A549 (cell line): Measurements from ENCODE around the gene CADPS2. TPM values are rescaled to one million over a fixed set of nuclear protein-coding genes. Genes with fewer than 3 reads are reported as not detected.

Source experiments
- ATAC-seq, 2 experiments: fragments of 200-7000 bp in 1 of 2; fragments of >200 bp in 1 of 2; cut with Nextera tagmentation in 1 of 2; cut with Tn5 transposase in 1 of 2; 3 replicates each; pipeline versions ENCODE4 v1.8.0 to v1.9.1; 2018 to 2020; ENCODE audit warnings: mild to moderate bottlenecking in 1 of 2, moderate library complexity in 1 of 2
- CTCF ChIA-PET: fragments of 300-600 bp; sonication (Branson Sonifier 250); formaldehyde crosslinking; extraction: SDS; loops from one replicate; lab custom pipeline; 2021; ENCODE audit warnings: antibody characterized with exemption, inconsistent platforms; lab: Yijun Ruan, JAX
- POLR2A ChIA-PET: fragments of 350-600 bp; formaldehyde crosslinking; extraction: SDS; loops from one replicate; lab custom pipeline; 2021; ENCODE audit warnings: antibody characterized with exemption, inconsistent platforms; lab: Yijun Ruan, JAX
- DNase-seq, 2 experiments: peaks; one replicate each; pipeline versions ENCODE4 v3.0.0 to v3.0.0-alpha.2; 2011 to 2016; ENCODE audit warnings: low read depth in 1 of 2, low spot score in 1 of 2
- FAIRE-seq: peaks from 2 replicates; lab custom pipeline; 2011; peaks lifted over from hg19 to GRCh38; lab: Jason Lieb, UNC
- H3K27ac ChIP-seq, 2 experiments: fragments of >200 bp; sonication (Bioruptor Twin); formaldehyde crosslinking; 3 replicates each; pipeline ENCODE4 v1.5.1; 2016 to 2017
- H3K4me1 ChIP-seq: fragments of >200 bp; sonication (Bioruptor Twin); formaldehyde crosslinking; 3 replicates; pipeline ENCODE4 v1.6.1; 2016
- H3K4me2 ChIP-seq: fragments of >200 bp; sonication (Bioruptor Twin); formaldehyde crosslinking; 3 replicates; pipeline ENCODE4 v1.6.1; 2016
- H3K4me3 ChIP-seq: fragments of >200 bp; sonication (Bioruptor Twin); formaldehyde crosslinking; 3 replicates; pipeline ENCODE4 v1.5.1; 2016
- H3K9me3 ChIP-seq: fragments of >200 bp; sonication (Bioruptor Twin); formaldehyde crosslinking; 3 replicates; pipeline ENCODE4 v1.6.1; 2016
- BHLHE40 ChIP-seq: IDR thresholded peaks from 2 replicates; pipeline ENCODE4 v1.6.1; 2012; ENCODE audit warnings: low read depth, low read length, inconsistent platforms
- CHD4 ChIP-seq: fragments of 200-600 bp; sonication (generic); IDR thresholded peaks from 2 replicates; pipeline ENCODE4 v1.6.1; 2016; ENCODE audit warnings: antibody characterized with exemption, mild to moderate bottlenecking, borderline replicate concordance
- CTCF ChIP-seq: fragments of >200 bp; sonication (Bioruptor Twin); formaldehyde crosslinking; IDR thresholded peaks from 3 replicates; pipeline ENCODE4 v1.5.1; 2016
- ELK1 ChIP-seq: fragments of 150-350 bp; IDR thresholded peaks from 2 replicates; pipeline ENCODE4 v1.6.1; 2014; ENCODE audit warnings: low read depth, mild to moderate bottlenecking, low read length
- EP300 ChIP-seq, 2 experiments: fragments of >200 bp; sonication (Bioruptor Twin); formaldehyde crosslinking; IDR thresholded peaks; 2 replicates in 1 of 2; 3 replicates in 1 of 2; pipeline ENCODE4 v1.6.1; 2016 to 2017
- FOSB ChIP-seq: fragments of 250-450 bp; sonication (Bioruptor Pico); IDR thresholded peaks from 2 replicates; pipeline ENCODE4 v1.5.0; 2020; ENCODE audit warnings: mild to moderate bottlenecking, moderate library complexity
- FOXS1 ChIP-seq: fragments of 250-450 bp; sonication (Bioruptor Pico); IDR thresholded peaks from 2 replicates; pipeline ENCODE4 v1.5.0; 2020; ENCODE audit warnings: mild to moderate bottlenecking, moderate library complexity
- GATA3 ChIP-seq: IDR thresholded peaks from 2 replicates; pipeline ENCODE4 v1.6.1; 2012; ENCODE audit warnings: borderline replicate concordance
- HOXA7 ChIP-seq: fragments of 250-450 bp; sonication (Bioruptor Pico); IDR thresholded peaks from 2 replicates; pipeline ENCODE4 v1.5.0; 2020; ENCODE audit warnings: mild to moderate bottlenecking, moderate library complexity
- HOXB5 ChIP-seq: fragments of 250-450 bp; sonication (Bioruptor Pico); IDR thresholded peaks from 2 replicates; pipeline ENCODE4 v1.5.0; 2020; ENCODE audit warnings: mild to moderate bottlenecking, moderate library complexity
- JUNB ChIP-seq: fragments of >200 bp; sonication (Bioruptor Twin); formaldehyde crosslinking; IDR thresholded peaks from 2 replicates; pipeline ENCODE4 v1.6.1; 2016
- MAZ ChIP-seq: fragments of 150-350 bp; IDR thresholded peaks from 2 replicates; pipeline ENCODE4 v1.6.1; 2014; ENCODE audit warnings: antibody characterized with exemption, low read depth, low read length, borderline replicate concordance
- MYC ChIP-seq: IDR thresholded peaks from 2 replicates; pipeline ENCODE4 v1.6.1; 2012; ENCODE audit warnings: mild to moderate bottlenecking, inconsistent platforms, low read length, improper control_type of control experiment, borderline replicate concordance
- NR3C1 ChIP-seq: fragments of >200 bp; sonication (Bioruptor Twin); formaldehyde crosslinking; IDR thresholded peaks from 3 replicates; pipeline ENCODE4 v1.6.1; 2017
- PHF8 ChIP-seq: fragments of 200-600 bp; sonication (generic); IDR thresholded peaks from 2 replicates; pipeline ENCODE4 v1.6.1; 2016; ENCODE audit warnings: low read depth, mild to moderate bottlenecking, antibody characterized with exemption, moderate library complexity, borderline replicate concordance
- POLR2A ChIP-seq: IDR thresholded peaks from 2 replicates; pipeline ENCODE4 v1.6.1; 2012; ENCODE audit warnings: mild to moderate bottlenecking, low read length
- POLR2AphosphoS2 ChIP-seq: conservative IDR thresholded peaks from 2 replicates; pipeline ENCODE4 v1.6.1; 2012; ENCODE audit warnings: low read length, improper control_type of control experiment, inconsistent platforms
- RAD21 ChIP-seq, 2 experiments: fragments of >200 bp in 1 of 2; sonication (Bioruptor Twin) in 1 of 2; formaldehyde crosslinking in 1 of 2; IDR thresholded peaks in 1 of 2; conservative IDR thresholded peaks in 1 of 2; 2 replicates in 1 of 2; 3 replicates in 1 of 2; pipeline ENCODE4 v1.6.1; 2012 to 2018; ENCODE audit warnings: inconsistent platforms in 1 of 2
- RFX5 ChIP-seq: fragments of 450-650 bp; IDR thresholded peaks from 2 replicates; pipeline ENCODE4 v1.7.1; 2014; ENCODE audit warnings: antibody characterized with exemption, mild to moderate bottlenecking, moderate library complexity
- RNF2 ChIP-seq: fragments of 200-600 bp; sonication (generic); IDR thresholded peaks from 2 replicates; pipeline ENCODE4 v1.6.1; 2016; ENCODE audit warnings: low read depth, mild to moderate bottlenecking, antibody characterized with exemption, moderate library complexity, borderline replicate concordance
- SMC3 ChIP-seq: fragments of >200 bp; sonication (Bioruptor Twin); formaldehyde crosslinking; IDR thresholded peaks from 3 replicates; pipeline ENCODE4 v1.6.1; 2018; ENCODE audit warnings: inconsistent platforms
- ZC3H11A ChIP-seq: fragments of 450-650 bp; IDR thresholded peaks from 2 replicates; pipeline ENCODE4 v1.6.1; 2014; ENCODE audit warnings: antibody characterized with exemption, mild to moderate bottlenecking
- ZSCAN20 ChIP-seq: fragments of 250-450 bp; sonication (Bioruptor Pico); IDR thresholded peaks from 2 replicates; pipeline ENCODE4 v1.8.0; 2022; ENCODE audit warnings: mild to moderate bottlenecking, moderate library complexity
- WGBS: methylation state at CpG from one replicate; pipeline ENCODE4 v1.1.6; 2017; ENCODE audit errors: missing lambda C conversion rate; 5-methylcytosine and 5-hydroxymethylcytosine counted together
- polyA plus RNA-seq, 4 experiments: library from polyadenylated mRNA; depleted of rRNA in 3 of 4; stranded (reverse); fragments of >200 nt; fragmentation: RNase III in 1 of 4; extraction: RNeasy Plus Mini Kit Qiagen cat#74134 plus additional on column Dnase treatment in 1 of 4; gene quantifications; 2 replicates in 3 of 4; 3 replicates in 1 of 4; pipeline ENCODE4 v1.2.3, GENCODE V29; 2011 to 2017
- TF ChIP-seq, protein P1 (sequence below): IDR thresholded peaks from 2 replicates; pipeline ENCODE4 v1.6.1; 2012

CADPS2 gene
- polyA plus RNA-seq, 2 of the 4 experiments (the other 2 are of a cell fraction): 0.04 to 0.10 TPM

DNA sequence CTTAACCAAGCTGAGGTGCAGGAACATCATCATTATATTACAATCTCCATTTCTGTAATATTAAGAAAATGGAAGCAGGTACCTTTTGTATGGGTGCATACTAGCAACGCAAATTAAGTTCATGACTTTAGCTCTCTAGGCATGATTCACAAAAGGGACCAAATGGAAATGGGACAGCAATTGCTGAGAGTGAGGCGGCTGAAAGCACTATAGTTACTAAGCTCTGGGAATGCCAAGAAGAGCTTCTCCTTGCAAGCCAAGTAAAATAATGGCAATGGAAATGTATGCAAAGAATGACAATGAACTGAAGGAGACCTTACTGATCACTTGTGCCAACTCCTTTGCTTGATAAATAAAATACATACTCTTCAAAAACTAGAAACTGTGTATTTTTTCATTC, 147.3 kb downstream of the CADPS2 start:
- no peak overlapping the region for H3K27ac ChIP-seq
- H3K4me3 ChIP-seq: no peak overlapping the region
- FAIRE-seq (no peak), ATAC-seq (no peak), DNase-seq (no peak)
- no peaks in the 10 kb centered on the region for H3K9me3 ChIP-seq
- no peak overlapping the region for H3K4me2 ChIP-seq
- TF ChIP-seq FOXS1 (CRISPR knock-in tag): no peak
- no peak for TF ChIP-seq SMC3
- TF ChIP-seq MYC: no peak
- H3K4me1 ChIP-seq: no peaks in the 10 kb centered on the region
- WGBS: 29% methylated on average over 2 of the region's 2 CpGs
- ChIA-PET CTCF (interaction anchor here (1.4 kb wide), 1 partner anchor 9 kb away, joined by 3 read pairs; no protein-coding TSS in a partner anchor), POLR2A (no interaction called here)

GRCh38 chr7:122736183-122736582, 150.1 kb downstream of the CADPS2 start:
- Histone ChIP-seq H3K9me3 (no peaks in the 10 kb centered on the region), H3K4me3 (no peak overlapping the region), H3K4me1 (no peaks in the 10 kb centered on the region), H3K27ac (no peak overlapping the region), H3K4me2 (no peak overlapping the region)
- ChIA-PET POLR2A (no interaction called here), CTCF (no interaction called here)
- no peak for FAIRE-seq
- no peak for TF ChIP-seq POLR2AphosphoS2
- TF ChIP-seq MAZ: no peak
- no peak for TF ChIP-seq SMC3
- no peak for TF ChIP-seq HOXB5 (CRISPR knock-in tag)
- no peak for TF ChIP-seq CHD4
- TF ChIP-seq FOSB (CRISPR knock-in tag): no peak
- no peak for TF ChIP-seq NR3C1
- no peak for DNase-seq
- no peak for ATAC-seq
- 10% methylated on average over 1 of the region's 1 CpG for WGBS

DNA sequence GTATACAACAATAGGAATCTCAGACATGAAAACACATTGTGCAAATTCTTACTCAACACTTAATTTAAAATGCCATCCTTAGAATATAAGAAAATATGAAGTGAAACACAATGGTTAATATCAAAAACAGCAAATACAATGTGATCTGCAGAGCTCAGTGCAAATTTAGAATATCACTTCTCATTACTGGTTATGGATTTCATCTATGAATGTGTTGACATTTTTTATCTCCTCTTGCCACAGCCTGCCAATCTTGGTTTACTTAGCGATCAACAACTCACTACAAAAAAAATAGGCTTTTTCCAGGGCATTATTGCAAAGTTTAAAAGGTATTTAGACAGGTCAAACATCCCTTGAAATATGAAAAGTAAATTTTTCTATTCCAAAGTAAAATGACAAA, 158.5 kb downstream of the CADPS2 start:
- Histone ChIP-seq H3K4me2 (no peak overlapping the region), H3K4me1 (no peaks in the 10 kb centered on the region), H3K4me3 (no peak overlapping the region), H3K27ac (no peak overlapping the region), H3K9me3 (no peaks in the 10 kb centered on the region)
- CTCF ChIA-PET: no interaction called here
- FAIRE-seq (no peak), DNase-seq (no peak), ATAC-seq (no peak)
- POLR2A ChIA-PET: no interaction called here
- TF ChIP-seq, protein P1, sequence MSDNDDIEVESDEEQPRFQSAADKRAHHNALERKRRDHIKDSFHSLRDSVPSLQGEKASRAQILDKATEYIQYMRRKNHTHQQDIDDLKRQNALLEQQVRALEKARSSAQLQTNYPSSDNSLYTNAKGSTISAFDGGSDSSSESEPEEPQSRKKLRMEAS: no peak
- TF ChIP-seq FOSB (CRISPR knock-in tag) (no peak), RFX5 (no peak), CTCF (no peak)
- 0% methylated on average over 1 of the region's 1 CpG for WGBS

DNA sequence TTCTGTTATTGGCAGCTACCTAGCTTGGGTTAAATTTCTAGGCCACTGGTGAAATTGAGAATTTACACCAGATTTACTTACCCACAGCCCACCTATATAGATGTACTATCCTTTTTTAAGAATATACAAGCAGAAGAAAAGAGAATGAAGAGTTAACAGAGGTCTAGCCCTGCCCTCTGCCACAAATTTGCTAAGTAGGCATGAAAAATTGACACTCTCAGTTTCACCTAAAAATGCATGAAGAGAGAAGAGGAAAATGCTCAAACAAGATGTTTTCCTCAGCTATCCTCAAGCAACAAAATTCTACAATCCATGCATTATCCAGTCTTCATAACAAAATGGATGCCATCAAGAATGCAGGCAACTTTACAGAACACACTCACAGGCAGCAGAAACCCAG, 158.9 kb downstream of the CADPS2 start:
- ATAC-seq (no peak), DNase-seq (no peak), FAIRE-seq (no peak)
- POLR2A ChIA-PET: no interaction called here
- Histone ChIP-seq H3K9me3 (no peaks in the 10 kb centered on the region), H3K4me1 (no peaks in the 10 kb centered on the region), H3K27ac (no peak overlapping the region), H3K4me3 (no peak overlapping the region), H3K4me2 (no peak overlapping the region)
- CTCF ChIA-PET: no interaction called here
- no peak for TF ChIP-seq ZC3H11A
- TF ChIP-seq HOXA7 (CRISPR knock-in tag): no peak
- no peak for TF ChIP-seq BHLHE40
- TF ChIP-seq EP300 (IDR thresholded peaks at IDR 0.05): no peak

- H3K4me2 ChIP-seq: no peak overlapping the region
- TF ChIP-seq RAD21 (conservative IDR thresholded peaks at IDR 0.05 in 1 of 2, IDR thresholded peaks at IDR 0.05 in 1 of 2): no peak
- no peak for TF ChIP-seq POLR2A
- TF ChIP-seq ELK1: no peak
- no peak for TF ChIP-seq JUNB
- TF ChIP-seq GATA3: no peak
- TF ChIP-seq PHF8: no peak
- no peak for TF ChIP-seq ZSCAN20 (CRISPR knock-in tag)
- TF ChIP-seq RNF2: no peak
- no peak for TF ChIP-seq HOXB5 (CRISPR knock-in tag)
- H3K4me3 ChIP-seq: no peak overlapping the region
- no peak for ATAC-seq
- H3K4me1 ChIP-seq: no peaks in the 10 kb centered on the region
- WGBS: 11% methylated on average over 2 of the region's 2 CpGs
- H3K27ac ChIP-seq: no peak overlapping the region
- POLR2A ChIA-PET: no interaction called here
- DNase-seq: no peak
- H3K9me3 ChIP-seq: no peaks in the 10 kb centered on the region
- CTCF ChIA-PET: no interaction called here
- no peak for FAIRE-seq
Measured at GRCh38 chr7:122726881-122727280, 159.4 kb downstream of the CADPS2 start.
